HG03025 (cell line): ENCODE measurements around the gene SPRYD7.
"Not testable (repeated sequence)": the region's sequence is repeated elsewhere in the genome, so short reads cannot be mapped to it uniquely, and the experiment has no call there.

Experiments
- ATAC-seq: cut with Tn5 transposase; IDR thresholded peaks from one replicate; pipeline ENCODE4 v1.9.1; 2021; ENCODE audit warnings: mild to moderate bottlenecking, moderate library complexity; ENCODE audit not compliant: unreplicated experiment, low FRiP score

The SPRYD7 gene

DNA sequence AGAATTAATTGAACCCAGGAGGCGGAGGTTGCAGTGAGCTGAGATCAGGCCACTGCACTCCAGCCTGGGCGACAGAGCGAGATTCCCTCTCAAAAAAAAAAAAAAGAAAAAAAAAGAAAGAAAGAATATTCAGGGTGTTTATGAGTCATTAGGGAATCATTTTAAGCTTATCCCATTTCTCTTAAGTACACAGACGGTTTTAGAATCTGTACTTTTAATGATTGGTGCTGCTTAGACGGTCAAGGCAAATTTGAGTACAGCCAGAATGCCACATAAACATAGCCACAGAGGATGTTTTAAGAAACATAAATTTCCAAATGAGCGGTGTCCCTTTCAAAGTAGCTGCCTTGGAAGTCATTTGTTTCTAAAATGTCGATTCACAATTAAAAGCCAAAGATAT, 2.6 kb downstream of the SPRYD7 start:
- no peak for ATAC-seq

DNA sequence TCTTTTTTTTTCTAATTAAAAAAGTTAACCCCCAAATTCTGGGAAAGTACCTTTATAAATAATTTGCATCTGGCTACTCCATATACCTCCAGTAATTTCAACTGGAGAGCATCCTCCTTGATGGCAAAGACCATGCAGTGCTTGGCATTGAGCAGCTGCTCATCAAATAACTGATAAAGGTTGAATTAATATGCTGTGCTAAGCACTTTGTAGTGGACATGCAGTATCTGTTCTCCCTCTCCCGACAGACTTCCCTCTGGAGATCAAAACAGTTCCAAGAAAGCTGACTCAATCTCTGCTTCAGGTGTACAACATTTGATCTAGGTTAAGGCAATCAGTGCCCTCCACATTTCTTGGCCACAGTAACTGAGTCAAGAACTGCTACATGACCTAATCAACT, 3.3 kb downstream of the SPRYD7 start:
- no peak for ATAC-seq

DNA sequence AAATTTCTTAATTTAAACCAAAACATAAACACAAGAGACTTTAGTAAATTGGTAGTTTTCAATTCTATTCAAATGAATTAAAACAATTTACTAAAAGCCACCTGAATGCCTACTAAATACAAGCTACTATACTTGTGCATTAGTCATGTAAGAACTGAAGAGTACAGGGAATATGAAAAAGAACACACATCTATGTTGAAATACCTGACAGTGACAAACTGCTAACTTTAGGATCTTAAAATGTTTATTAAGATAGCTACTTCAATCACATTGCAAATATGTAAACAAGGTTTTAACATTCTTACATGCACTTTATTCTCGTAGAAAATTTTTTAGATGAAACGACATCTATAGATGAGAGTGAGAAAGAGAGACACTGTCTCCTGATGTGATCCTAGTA, 4.1 kb downstream of the SPRYD7 start:
- ATAC-seq, result no peak

DNA sequence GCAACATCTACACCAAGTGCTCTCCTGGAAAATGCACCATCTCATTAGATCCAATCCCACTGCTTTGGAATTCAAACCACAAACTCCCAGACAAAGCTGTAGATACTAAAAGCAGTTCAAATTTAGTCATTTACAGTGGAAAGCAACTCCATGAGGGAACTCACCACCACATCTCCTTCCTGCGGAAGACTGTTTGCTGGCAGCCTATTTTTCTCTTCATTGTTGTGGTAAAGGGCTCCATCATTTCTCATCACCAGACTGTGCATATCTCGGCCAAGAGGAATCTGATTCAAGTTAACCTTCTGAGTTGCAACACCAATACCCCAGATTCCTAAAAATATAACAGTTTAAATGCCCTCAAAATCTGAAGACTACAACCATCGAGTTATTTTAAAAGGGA, 8.4 kb downstream of the SPRYD7 start:
- no peak for ATAC-seq

DNA sequence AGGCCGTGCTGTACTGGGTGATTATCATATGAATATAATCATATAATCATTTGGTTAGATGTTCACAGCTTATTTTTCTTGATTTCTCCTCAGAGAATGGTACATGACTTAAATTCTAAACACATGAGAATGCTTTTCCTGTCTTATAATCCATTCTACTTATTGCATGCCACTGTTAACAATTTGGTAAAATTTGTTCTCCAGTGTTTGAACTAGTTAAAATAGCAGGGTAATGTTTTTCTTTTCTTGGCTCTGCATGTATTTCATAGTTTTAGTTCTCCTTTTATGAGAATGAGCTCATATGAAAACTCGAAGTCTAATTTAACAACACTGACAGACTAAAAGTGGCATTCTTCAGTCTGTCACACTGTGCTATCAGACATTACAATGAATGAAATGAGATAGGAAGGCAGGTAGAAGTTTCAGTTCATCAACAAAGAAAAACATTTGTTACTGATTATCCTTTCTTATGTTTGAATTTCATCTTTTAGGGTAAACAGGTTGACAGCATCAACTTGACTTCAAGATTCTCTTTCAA, 10.2 kb downstream of the SPRYD7 start:
- ATAC-seq, result no peak

DNA sequence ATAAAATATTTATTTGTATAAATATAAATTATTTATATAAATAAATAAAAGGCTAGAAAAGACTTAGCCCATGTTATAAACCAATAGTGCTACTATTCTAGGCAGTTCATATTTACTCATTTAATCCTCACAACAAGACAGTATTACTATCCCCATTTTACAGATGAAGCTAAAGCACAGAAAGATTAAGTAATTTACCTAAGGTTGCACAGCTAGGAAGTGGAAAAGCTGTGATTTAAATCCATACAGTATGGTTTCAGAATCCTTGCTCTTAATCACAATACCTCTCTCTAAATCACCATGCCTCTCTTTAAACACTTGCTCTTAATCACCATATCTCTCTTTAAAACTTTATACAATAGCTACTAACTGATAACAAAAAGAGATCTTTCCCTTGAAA, 13.8 kb downstream of the SPRYD7 start:
- no peak for ATAC-seq

DNA sequence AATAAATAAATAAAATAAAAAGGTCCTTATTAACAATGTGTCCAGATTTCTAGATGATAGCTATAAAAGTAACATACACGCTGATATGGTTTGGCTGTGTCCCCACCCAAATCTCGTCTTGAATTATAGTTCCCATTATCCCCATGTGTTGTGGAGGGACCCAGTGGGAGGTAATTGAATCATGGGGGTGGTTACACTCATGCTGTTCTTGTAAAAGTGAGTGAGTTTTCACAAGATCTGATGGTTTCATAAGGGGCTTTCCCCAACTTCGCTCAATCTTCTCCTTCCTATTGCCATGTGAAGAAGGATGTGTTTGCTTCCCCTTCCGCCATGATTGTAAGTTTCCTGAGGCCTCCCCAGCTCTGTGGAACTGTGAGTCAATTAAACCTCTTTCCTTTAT, 15.2 kb downstream of the SPRYD7 start:
- not testable (repeated sequence) for ATAC-seq

DNA sequence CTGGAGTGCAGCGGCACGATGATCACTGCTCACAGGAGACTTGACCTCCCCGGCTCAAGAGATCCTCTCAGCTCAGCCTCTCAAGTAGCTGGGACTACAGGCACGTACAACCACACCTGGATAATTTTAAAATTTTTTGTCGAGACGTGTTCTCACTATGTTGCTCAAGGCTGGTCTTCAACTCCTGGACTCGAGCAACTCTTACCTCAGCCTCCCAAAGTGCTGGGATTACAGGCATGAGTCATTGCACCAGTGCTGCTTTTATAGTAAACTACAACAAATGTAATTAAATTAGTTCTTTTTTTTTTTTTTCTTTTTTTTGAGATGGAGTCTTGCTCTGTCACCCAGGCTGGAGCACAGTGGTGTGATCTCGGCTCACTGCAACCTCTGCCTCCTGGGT, 18.0 kb downstream of the SPRYD7 start:
- not testable (repeated sequence) for ATAC-seq

DNA sequence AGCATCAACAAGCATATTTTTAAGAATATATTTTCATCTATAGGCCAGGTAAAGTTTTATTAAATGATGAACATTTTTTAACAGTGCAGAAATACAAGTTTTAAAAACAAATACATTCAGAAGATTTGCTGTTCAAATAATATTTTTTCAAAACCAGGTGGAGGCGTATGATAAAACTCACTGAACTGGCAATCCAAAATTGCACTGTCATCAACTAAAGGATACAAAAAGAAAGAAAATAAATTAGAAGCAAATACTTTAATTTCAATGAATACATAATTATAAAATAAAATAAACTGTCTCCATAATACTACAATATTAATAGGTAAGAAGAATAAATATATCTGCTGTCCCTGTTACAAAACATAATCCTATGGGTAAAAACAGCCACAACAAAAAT, 21.2 kb downstream of the SPRYD7 start:
- ATAC-seq, result no peak

DNA sequence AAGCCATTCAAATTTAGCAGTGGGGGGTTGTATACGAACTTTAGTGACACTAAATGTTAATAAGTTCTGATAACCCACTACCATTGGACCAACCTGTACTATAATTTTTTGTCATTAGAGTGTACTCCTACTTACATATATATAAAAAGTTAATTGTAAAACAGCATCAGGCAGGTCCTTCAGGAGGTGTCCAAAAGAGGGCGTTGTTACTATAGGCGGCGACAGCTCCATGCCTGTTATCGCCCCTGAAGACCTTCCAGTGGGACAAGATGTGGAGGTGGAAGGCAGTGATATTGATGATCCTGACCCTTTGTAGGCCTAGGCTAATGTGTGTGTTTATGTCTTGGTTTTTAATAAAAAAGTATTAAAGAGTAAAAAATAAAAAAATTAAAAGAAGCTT, 27.5 kb downstream of the SPRYD7 start:
- no peak for ATAC-seq

DNA sequence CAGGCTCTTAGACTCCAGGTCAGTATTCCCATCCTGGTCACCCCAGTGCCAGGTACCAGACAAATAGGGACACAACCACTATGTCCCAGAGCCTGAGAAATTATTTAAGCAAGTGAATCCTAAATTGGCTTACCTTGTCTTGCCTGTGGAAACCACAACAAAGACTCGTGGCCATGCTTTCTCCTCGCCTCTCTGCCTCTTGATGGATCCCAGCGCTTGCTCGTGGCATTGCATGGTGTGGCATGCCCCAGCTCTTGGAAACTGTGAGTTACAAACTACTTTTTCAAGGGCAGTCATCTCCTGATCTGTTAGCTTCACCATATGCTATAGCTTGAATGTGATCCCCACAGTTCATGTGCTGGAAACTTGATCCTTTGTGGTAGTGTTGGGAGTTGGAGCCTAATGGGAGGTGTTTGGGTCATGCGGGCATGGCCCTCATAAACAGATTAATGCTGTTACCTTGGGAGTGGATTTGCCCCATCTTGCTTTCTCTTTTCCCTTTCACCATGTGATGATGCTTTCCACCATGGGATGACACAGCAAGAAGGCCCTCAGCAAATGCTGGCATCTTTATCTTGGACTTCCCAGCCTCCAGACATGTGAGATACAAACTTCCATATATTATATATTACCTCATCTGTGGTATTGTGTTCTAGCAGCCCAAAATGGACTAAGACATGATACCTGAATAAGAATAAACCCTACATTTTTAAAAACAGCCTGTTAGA, 31.2 kb downstream of the SPRYD7 start:
- no peak for ATAC-seq

DNA sequence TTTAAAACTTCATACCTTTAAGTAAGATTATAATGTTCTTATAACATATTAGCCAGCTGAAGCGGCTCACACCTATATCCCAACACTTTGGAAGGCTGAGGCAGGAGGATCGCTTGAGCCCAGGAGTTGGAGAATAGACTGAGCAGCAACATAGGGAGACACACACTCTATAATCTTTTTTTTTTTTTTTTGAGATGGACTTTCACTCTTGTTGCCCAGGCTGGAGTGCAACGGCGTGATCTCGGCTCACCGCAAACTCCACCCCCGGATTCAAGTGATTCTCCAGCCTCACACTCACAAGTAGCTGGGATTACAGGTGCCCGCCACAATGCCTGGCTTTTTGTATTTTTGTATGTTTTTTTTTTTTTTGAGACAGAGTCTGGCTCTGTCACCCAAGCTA, 37.3 kb downstream of the SPRYD7 start:
- ATAC-seq, result no peak

DNA sequence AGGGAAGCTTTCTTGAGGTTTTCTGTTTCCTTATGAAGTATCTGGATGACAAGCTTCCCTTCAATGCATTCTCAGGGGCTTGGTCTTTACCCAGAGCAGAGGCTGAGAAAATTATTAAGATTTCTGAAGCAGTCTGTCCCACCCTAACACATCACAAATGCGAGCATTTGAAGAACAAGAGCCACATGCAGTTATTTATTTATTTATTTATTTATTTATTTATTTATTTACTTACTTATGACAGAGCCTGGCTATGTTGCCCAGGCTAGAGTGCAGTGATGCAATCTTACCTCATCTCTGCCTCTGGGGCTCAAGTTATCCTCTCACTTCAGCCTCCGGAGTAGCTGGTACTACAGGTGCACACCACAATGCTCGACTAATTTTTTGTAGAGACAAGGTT, 38.4 kb downstream of the SPRYD7 start:
- no peak for ATAC-seq

DNA sequence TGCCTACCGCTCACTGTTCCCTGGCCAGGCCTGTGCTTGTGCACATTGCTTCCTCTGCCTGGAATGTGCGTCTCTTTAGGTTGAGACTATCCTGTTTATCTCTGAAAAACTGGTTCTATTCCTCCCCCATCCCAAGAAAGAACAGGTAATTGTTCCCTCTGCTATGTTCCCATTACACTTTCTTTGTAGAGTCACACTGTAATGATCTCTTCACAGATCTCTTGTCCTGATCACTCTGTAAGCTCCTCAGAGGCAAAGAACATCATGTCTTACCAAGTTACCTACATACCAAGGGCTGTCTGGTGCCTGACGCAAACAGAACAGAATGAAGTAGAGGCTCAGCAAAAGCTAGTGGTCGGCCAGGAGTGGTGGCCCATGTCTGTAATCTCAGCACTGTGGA, 40.3 kb downstream of the SPRYD7 start:
- ATAC-seq, result no peak

DNA sequence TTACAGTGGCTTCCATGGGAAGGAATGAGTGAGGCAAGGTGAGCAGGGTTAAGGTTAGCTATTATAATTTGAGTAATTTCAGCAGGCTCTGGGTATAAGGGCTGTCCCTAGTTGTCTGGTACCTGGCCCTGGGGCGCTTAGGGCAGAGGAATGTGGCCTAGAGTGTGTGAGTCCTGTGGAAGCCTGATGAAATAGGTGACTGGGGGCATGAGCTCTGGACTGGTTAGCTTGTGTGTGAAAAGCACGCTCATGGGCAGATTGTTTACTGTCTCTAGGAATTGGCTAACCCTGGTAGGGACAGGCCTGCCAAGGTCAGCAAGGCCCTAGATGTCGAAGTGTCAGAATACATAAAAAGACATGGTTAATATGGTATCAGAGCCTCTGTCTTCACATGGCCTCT, 42.5 kb downstream of the SPRYD7 start:
- no peak for ATAC-seq

DNA sequence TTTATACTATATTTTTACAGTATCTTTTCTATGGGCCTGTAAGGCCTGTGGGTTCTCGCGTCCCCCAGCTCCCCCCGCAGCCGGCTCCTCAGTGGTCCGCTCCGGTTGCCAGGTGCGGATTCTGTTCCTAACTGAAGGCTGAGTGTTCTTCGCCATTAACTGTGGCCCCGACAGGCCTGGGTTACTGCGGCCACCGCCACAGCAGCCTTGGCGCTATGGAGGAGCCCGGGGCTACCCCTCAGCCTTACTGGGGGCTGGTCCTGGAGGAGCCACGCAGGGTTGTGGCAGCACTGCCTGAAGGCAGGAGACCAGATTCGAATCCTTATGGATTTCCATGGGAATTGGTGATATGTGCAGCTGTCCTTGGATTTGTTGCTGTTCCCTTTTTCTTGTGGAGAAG, 45.8 kb downstream of the SPRYD7 start:
- no peak for ATAC-seq

DNA sequence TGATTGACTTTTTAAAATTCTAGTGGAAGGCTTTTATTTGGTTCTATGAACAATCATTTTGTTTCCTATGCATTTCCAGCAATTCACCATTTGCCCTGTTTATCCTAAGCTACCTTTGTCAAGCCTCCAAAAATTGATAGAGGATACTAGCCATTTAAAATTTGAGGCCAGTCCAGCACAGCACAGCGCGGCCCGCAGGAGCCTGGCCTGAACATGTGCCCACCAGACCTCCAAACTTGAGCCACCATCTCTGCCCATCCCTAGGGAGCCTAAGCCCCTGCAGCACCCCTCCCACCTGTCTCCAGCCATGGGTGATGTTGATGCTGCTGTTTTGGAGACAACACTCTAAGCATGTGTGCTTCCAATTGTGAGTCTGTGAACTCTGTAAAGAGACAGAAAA, 57.5 kb downstream of the SPRYD7 start:
- ATAC-seq, result no peak

DNA sequence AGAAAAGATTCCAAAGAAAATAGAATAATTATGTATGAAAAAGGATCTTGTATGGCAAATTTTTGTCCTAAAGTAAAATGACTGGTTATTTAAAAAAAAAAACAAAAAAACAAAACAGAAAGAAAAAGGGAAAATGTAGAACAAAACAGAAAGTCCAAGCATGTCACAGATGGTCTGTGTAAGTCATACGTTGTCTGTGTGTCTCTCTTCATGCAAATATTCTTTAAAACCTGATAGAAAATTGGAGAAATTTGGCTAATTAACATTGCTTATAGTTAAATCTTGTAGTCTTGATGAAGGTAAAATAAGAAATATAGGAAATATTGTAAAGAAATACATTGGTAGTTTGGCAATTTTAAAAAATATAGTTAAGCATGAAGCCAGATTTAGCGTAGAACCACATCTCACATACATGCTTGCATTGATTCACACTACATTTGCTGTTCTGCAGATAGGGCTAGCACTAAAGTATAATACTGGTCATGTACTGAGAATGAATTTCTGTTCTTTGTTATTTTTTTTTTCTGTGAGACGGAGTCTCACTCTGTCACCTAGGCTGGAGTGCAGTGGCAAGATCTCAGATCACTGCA, 58.4 kb downstream of the SPRYD7 start:
- ATAC-seq, result no peak

DNA sequence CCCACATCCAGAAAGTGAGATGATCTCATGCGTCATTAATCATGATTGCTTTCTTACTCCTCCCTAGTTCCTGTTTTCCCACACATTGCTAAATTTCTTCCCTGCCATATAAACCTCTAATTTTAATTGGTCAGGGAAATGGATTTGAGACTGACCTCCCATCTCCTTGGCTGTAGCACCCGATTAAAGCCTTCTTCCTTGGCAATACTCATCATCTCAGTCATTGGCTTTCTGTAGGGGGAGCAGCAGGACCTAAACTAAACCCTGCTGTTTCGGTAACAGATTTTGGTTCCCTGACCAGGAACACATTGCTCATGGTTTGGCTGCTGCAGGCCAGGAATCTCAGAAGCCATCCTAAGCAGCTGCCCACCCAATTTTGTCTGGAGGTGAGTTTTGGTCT, 61.7 kb downstream of the SPRYD7 start:
- ATAC-seq, result no peak

DNA sequence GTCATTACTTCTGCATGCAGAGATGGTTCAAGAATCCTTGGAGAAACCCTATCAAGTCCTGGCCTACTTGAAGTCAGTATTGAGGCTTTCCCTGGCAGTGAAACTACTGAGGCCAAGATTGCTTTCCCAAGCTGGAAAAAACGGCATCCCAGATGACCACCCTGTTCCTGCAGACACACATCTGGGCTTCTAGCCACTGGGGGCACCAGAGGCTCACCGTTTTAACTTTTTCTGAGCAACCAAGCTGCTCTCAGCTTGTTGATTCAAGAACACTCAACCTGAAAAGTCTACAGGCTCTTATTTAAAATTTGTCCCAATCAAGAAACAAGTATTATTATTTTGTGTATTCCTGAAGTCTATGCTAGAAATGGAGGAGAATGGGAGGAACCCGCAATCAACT, 66.6 kb downstream of the SPRYD7 start:
- ATAC-seq, result no peak

DNA sequence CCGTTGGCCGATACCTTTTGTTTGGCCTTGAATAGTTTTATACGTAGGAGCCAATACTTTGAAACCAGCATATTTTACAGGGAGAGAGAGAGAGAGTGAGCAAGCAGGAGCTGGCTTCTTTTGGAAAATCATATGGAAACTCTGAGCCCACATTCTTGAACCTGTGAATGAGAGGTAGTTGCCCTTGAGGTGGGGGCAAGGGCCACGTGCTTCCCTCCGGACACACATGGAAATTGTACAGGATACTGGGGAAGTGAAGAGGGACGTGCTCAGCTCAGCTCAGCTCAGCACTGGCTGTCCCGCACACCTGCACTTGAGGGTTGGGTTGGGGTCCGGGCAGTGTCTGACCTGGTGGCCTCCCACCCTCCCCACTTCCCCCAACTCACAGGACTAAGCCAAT, 68.3 kb downstream of the SPRYD7 start:
- ATAC-seq, result no peak

DNA sequence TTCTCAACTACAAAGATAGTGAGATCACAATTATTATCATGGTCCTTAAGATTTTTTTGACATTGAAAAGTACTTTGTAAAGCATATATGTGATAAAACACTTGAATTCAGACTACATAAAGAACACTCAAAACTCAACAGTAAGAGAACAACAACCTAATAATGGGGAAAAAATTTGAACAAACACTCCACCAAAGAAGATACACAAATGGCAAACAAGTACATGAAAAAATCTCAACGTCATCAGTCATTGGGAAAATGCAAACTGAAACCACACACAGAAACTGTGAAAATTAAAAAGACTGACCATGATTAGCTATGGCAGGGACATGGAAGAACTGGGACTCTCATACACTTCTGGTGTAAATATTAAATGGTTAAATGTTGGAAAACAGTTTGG, 70.9 kb downstream of the SPRYD7 start:
- ATAC-seq, result no peak
